ENCODE data around the gene SOCS1.
"Not testable (repeated sequence)": the region's sequence is repeated elsewhere in the genome, so short reads cannot be mapped to it uniquely, and the experiment has no call there.

Gene SOCS1

GRCh38 chr16:11255737-11256660 is at the start of gene SOCS1:
TSS of gene SOCS1 (minus strand) at chr16:11256204. CDS start at chr16:11255478, 726 bp downstream.
- DNase-seq: peak; percentile 88

- no peak for DNase-seq
Measured at GRCh38 chr16:11303405-11304138, 47.6 kb upstream of the SOCS1 start.

- no peak for DNase-seq
Measured at GRCh38 chr16:11302977-11303376, 47.0 kb upstream of the SOCS1 start.

- no peak for DNase-seq
Measured at GRCh38 chr16:11301645-11302501, 45.9 kb upstream of the SOCS1 start.

- no peak for DNase-seq
Measured at GRCh38 chr16:11300560-11300892, 44.5 kb upstream of the SOCS1 start.

GRCh38 chr16:11299865-11300559 is 44.0 kb upstream of the SOCS1 start:
- no peak for DNase-seq

GRCh38 chr16:11298950-11299547 is 43.0 kb upstream of the SOCS1 start:
- DNase-seq: not testable (repeated sequence)

- DNase-seq: no peak
Measured at GRCh38 chr16:11298143-11298900, 42.3 kb upstream of the SOCS1 start.

- peak; percentile 66 for DNase-seq
Measured at GRCh38 chr16:11297492-11298142, 41.6 kb upstream of the SOCS1 start.

GRCh38 chr16:11296706-11297491 is 40.9 kb upstream of the SOCS1 start:
- no peak for DNase-seq

- DNase-seq: no peak
Measured at GRCh38 chr16:11296351-11296705, 40.3 kb upstream of the SOCS1 start.

- DNase-seq: no peak
Measured at GRCh38 chr16:11295672-11296071, 39.7 kb upstream of the SOCS1 start.

GRCh38 chr16:11292076-11292748 is 36.2 kb upstream of the SOCS1 start:
- DNase-seq: no peak

GRCh38 chr16:11291091-11291703 is 35.2 kb upstream of the SOCS1 start:
- DNase-seq: no peak

GRCh38 chr16:11290102-11290893 is 34.3 kb upstream of the SOCS1 start:
- no peak for DNase-seq

GRCh38 chr16:11289696-11290095 is 33.7 kb upstream of the SOCS1 start:
- not testable (repeated sequence) for DNase-seq

GRCh38 chr16:11289202-11289601 is 33.2 kb upstream of the SOCS1 start:
- DNase-seq: no peak

GRCh38 chr16:11285842-11286241 is 29.8 kb upstream of the SOCS1 start:
- DNase-seq: no peak
